Right forelimb (tissue), 1 donor: ENCODE measurements around the gene NPHS2.

ENCODE experiments used
- DNase-seq: peaks from one replicate; pipeline ENCODE4 v3.0.0-alpha.2; 2018

Gene NPHS2

GRCh38 chr1:179575497-179576314 lies at the start of gene NPHS2:
NPHS2 (minus strand) TSS chr1:179575948; CDS start chr1:179575864, 84 bp downstream.
- no peak for DNase-seq

GRCh38 chr1:179612361-179612760 lies 36.6 kb upstream of the NPHS2 start:
- DNase-seq = no peak

GRCh38 chr1:179601093-179601492 lies 25.3 kb upstream of the NPHS2 start:
- DNase-seq = no peak

GRCh38 chr1:179599623-179600249 lies 24.0 kb upstream of the NPHS2 start:
- DNase-seq = no peak

GRCh38 chr1:179598631-179599030 lies 22.9 kb upstream of the NPHS2 start:
- no peak for DNase-seq

GRCh38 chr1:179591592-179592580 lies 16.1 kb upstream of the NPHS2 start, which contains the start of gene TDRD5:
TDRD5 (plus strand) TSS chr1:179591832; CDS start chr1:179592616, 784 bp downstream.
- DNase-seq = no peak

- no peak for DNase-seq
Measured at GRCh38 chr1:179591253-179591591, 15.5 kb upstream of the NPHS2 start.

- DNase-seq = no peak
Measured at GRCh38 chr1:179590671-179591070, 14.9 kb upstream of the NPHS2 start.

GRCh38 chr1:179589509-179589908 lies 13.8 kb upstream of the NPHS2 start:
- DNase-seq = no peak

- no peak for DNase-seq
Measured at GRCh38 chr1:179588425-179589024, 12.8 kb upstream of the NPHS2 start.

- DNase-seq = no peak
Measured at GRCh38 chr1:179587336-179587735, 11.6 kb upstream of the NPHS2 start.

GRCh38 chr1:179586107-179586823 lies 10.5 kb upstream of the NPHS2 start:
- DNase-seq = peak; percentile 80

- DNase-seq = no peak
Measured at GRCh38 chr1:179583771-179584320, 8.1 kb upstream of the NPHS2 start.

- DNase-seq = no peak
Measured at GRCh38 chr1:179576509-179576908, 761 bp upstream of the NPHS2 start.

GRCh38 chr1:179558078-179558477 lies 17.7 kb downstream of the NPHS2 start:
- DNase-seq = no peak

GRCh38 chr1:179554427-179554826 lies 21.3 kb downstream of the NPHS2 start:
- no peak for DNase-seq

GRCh38 chr1:179550746-179551682 lies 24.7 kb downstream of the NPHS2 start:
- no peak for DNase-seq

GRCh38 chr1:179549368-179549700 lies 26.4 kb downstream of the NPHS2 start:
- DNase-seq = no peak

GRCh38 chr1:179548666-179549367 lies 26.9 kb downstream of the NPHS2 start:
- no peak for DNase-seq

GRCh38 chr1:179547021-179547535 lies 28.7 kb downstream of the NPHS2 start:
- DNase-seq = no peak
